Retina (tissue), 1 donor: ENCODE data around the gene CCZ1B.
"Not testable (repeated sequence)": the region's sequence is repeated elsewhere in the genome, so short reads cannot be mapped to it uniquely, and the experiment has no call there.

Source experiments
- DNase-seq: peaks from one replicate; pipeline ENCODE4 v3.0.0-alpha.2; 2016

CCZ1B gene

DNA sequence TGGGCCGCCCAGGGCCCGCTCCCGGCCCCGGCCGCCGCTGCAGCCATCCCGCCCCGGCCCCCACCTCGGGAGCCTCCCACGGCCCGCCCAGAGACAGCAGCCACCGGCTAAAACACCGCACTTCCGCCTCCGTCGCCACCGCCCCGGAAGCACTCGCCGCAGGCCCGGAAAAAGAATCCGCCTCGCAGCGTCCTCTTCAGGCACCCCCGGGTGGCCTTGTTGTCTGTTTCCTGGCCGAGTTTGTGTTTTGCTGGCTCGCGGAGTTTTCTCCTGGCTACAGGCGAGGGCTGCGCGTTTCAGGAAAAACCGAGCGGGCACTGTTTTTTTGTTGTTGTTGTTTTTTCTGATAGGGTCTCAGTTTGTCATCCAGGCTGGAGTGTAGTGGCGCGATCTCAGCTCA lies at the start of gene CCZ1B:
Gene CCZ1B, minus strand, starts transcription at position 125 of the 400 bp plus-strand sequence. Its CDS starts 78 bp downstream, at position 47.
- DNase-seq, result peak; percentile 80

DNA sequence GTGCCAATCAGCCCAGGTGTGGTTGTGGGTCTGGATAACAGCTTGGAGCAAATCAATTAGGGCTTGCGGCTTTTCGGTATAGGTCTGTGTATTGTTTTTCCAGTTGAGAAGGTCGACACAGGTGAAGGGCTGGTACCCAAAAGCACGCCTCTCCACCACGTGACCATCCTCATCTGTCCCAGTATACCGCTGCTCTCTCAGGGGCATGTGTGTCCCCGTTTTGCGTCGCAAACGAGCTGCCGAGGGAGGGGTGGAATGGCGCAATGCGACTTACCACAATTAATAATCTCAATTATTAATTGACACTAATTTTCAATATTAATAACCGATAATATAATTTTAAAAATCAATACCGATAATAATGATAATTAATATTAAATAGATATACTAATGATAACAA lies 48.9 kb upstream of the CCZ1B start:
- DNase-seq, result not testable (repeated sequence)

DNA sequence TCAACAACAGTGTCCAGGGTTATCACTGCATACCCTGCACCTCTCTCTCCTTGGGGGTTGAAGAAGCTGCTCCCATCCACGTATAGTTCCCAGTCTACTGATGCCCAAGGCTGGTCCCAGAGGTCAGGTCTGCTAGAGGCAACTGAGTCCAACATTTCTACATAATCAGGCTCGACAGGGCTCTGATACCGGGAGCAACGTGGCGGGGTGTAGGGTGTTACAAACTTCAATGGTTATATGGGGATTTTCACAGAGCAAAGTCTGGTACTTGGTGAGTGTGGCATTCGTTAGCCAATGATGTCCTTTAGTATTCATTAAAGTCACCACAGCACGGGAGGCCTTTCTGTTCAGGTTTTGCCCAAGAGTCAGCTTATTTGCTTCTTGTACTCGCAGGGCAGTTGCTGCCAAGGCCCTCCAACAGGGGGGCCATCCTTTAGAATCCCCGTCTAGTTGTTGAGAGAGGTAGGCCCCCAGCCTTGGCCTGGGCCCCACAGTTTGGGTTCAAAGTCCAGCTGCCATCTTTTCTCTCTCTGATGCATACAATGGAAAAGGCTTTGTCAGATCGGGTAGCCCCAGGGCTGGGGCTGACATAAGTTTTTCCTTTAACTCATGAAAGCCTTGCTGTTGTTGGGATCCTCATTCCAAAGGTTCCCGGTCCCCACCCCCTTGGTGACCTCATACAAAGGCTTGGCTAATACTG lies 46.3 kb upstream of the CCZ1B start:
- not testable (repeated sequence) for DNase-seq

DNA sequence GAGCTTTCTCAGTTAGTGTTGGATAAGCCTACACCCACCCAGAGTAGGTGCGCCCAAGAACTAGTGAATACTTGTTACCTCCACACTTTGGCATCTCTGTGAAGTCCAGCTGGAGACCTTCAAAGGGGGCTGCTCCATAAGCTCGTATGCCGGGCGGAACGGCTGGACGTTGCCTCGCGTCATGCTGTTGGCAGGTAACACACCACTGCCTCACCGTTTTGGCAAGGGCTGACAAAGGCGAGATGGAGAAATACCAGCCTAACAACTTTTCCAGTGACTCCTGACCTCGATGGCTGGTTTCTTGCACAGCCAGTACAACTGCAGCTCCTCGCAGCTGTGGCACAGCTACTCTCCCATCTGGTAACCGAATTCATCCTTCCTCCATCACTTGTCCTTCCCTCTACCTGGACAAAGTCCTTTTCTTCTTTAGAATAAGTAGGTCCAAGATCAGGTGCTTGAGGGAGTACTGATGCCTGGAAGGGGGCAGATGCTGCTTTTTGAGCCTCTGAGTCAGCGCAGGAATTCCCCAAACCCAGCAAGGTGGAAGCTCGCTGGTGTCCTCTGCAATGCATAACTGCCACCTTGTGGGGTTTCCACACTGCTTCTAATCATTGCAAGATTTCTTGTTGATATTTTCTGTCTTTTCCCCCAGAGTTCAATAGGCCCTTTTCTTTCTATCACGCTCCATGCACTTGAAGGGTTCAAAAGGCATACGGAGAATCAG lies 45.5 kb upstream of the CCZ1B start:
- DNase-seq, result not testable (repeated sequence)

DNA sequence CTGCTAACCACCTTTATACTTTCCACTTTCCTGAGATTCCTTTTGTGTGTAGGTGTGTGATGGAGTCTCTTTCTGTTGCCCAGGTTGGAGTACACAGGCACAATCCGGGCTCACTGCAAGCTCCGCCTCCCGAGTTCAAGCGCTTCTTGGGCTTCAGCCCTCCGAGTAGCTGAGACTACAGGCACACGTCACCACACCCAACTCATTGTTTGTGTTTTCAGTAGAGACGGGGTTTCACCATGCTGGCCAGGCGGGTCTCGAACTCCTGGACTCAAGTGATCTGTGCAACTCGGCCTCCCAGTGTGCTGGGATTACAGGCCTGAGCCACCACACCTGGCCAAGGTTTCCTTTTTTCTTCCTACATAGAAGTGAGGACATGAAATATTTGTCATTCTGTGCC lies 38.7 kb upstream of the CCZ1B start:
- DNase-seq, result not testable (repeated sequence)

DNA sequence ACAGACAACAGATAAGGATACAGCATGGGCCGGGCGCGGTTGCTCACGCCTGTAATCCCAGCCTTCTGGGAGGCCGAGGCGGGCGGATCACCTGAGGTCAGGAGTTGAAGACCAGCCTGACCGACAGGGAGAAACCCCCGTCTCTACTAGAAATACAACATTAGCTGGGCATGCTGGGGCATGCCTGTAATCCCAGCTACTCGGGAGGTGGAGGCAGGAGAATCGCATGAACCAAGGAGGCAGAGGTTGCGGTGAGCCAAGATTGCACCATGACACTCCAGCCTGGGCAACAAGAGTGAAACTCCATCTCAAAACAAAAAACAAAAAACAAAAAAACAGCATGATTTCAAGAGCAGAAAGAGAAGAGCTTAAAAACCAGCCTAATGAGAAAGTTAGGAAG lies 38.1 kb upstream of the CCZ1B start:
- DNase-seq, result not testable (repeated sequence)

DNA sequence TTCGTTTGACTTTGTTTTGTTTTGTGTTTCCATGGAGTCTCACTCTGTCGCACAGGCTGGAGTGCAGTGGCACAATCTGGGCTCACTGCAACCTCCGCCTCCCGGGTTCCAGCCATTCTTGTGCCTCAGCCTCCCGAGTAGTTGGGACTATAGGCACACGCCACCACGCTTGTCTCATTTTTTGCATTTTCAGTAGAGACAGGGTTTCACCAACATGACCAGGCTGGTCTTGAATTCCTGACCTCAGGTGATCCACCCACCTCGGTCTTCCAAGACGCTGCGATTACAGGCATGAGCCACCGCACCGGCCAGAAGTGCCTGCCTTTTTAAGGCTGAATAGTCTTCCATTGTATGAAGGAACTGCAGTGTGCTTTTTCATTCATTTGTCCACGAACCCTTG lies 36.8 kb upstream of the CCZ1B start:
- DNase-seq, result not testable (repeated sequence)

DNA sequence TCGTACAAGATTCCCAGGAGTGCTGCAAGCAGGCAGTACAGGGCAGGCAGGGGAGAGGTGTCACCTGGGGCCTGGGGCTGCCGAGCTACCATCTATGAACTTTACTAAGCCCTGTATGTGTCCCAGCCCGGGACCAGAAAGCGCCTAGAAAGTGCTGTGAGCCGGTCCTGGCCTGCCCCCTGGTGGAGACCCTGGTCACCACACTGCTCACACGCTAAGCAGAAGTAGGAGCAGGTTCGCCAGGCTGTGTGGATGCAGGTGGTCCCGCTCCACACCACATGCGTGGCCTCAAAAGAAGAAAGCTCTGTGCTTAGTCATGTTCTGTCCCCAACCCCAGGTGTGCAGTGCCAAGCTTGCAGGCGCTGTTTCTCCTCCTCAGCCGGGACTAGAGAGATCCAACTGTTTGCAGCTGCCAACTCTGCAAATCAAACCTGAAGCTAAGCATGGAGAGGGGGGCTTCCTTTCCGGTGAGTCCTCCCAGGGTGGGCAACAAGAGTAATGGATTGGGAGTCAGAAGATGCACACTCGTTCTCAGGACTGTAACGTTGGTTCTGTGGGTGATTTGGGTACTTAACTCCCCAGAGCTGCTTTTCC lies 31.7 kb upstream of the CCZ1B start:
- peak; percentile 81 for DNase-seq

DNA sequence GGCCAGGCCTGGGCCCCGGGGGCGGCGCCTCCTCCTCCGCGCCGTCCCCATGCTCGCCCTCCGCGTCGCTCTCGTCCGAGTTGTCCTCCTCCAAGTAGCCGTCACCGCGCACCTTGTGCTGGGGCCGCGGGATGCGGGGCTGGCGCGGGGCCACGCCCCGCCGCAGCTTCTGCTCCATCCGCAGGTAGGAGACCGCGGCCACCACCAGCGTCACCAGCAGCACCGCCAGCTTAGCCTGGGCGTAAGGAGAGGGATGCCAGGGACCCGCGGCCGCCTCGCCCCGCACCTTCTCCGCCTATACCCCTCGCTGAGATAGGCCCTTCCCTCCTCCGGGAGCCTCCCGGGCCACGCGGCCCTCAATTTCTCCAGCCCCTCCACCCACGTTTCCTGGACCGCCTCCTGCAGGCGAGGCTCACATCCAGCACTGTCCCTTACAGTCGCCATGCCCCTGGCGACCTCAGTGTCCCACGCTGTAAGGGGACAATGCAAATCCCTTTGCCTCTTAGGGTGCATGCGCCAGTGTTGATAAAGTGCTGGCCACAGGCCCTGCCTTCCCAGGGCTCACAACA lies 29.6 kb upstream of the CCZ1B start:
- DNase-seq, result peak; percentile 26

DNA sequence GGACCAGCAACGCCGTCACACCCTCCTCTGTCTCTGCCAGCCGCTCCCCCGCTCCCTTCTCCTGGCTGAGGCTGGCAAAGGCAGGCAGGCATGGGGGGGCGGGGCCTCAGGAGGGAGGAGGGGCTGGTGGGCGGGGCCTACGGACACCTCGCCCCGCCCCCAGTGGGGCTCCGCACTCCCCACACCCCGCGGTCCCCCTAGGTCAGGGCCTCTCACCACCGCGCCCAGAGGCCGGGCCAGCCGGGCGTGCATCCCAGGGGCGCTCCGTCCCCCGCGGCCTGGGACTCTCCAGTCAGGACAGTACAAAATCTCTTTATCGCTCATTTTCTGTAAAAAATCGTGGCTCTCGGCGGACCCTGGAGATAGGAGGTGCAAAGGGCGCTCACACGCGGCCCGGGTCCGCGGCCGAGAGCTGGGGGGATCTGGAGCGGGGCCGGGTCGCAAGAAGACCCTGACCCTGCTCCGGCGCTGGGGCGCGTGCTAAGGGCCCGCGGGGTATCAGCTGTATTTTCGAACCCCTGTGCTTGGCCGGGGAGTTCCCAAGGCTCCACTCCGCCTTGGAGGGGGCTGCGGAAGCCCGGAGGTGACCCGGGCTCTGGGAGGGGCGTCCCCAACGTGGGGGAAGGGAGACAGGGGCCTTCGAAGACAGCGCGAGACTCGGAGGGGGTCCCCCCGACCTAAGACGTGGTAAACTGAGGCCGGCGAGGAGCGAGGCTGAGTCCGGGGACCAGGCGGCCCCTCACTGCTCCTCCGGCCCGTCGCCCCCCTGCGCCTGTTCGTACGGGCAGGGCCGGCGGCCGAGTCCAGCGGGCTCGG lies 28.9 kb upstream of the CCZ1B start:
- peak; percentile 59 for DNase-seq

DNA sequence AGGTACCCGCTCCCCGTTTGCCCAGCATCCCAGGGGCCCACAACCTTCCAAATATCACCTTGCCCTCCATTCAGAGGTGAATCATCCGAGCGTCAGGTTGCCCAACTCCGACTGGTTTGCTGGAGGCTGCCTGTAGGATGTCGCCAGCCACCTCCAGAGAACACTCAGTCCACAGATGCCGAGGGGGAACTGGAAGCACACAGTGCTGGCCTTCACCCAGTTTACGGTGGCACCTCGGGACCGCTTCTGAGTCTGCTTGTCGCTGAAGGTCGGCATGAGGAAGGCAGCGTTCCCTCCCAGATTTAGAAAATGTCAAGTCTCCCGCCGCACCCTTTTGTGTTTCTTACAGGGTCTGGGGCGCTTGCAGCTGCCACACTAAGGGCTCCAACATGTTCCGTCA lies 27.6 kb upstream of the CCZ1B start:
- not testable (repeated sequence) for DNase-seq

DNA sequence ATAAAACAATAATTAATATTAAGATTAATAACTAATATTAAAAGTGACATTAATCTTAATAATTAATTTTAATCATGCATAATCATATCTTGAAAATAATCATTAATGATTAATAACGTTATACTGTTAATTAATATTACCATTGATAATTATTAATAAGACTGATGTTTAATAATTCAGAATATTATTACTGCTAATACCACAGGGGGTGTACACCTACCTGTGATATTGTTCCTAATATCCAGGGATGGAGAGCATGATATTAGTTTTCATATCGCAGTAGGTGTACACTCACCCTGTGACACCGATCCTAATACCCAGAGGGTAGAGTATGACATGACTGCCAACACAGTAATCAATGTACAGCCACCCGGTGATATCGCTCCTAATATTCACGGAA lies 23.1 kb upstream of the CCZ1B start:
- not testable (repeated sequence) for DNase-seq

DNA sequence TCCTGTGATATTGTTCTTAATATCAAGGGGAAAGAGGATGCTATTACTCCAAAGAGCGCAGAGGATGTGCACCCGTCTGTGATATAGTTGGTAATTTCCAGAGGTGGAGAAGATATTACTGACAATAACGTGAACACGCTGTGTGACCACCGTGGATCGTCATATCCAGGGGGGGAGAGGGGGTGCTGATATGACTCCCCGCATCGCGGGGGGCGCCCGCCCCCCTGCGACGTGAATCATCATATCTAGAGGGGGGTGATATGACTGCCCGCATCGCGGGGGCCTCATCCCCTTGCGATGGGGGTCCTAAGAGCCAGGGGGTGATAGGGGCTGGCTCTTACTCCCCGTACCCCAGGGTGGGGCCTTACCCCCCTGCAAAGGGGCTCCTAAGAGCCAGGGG lies 21.7 kb upstream of the CCZ1B start:
- not testable (repeated sequence) for DNase-seq

DNA sequence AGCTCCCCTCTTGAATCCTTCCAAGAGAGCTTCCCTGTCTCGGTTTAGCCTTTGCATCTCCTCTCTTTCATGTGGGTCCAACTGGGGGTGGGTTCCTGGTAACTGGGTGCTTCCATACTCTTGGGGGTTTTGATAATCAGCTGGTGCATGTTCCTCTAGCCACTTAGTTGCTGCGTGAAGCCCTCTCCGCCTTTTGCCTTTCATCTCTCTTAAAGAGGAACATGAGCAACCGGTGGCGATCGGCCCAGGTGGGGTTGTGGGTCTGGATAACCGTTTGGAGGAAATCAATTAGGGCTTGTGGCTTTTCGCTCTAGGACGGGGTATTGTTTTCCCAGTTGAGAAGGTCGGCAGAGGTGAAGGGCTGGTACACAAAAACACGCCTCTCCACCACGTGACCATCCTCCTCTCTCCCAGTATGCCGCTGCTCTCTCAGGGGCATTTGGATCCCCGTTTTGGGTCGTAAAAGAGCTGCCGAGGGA lies 19.9 kb upstream of the CCZ1B start:
- DNase-seq, result not testable (repeated sequence)

DNA sequence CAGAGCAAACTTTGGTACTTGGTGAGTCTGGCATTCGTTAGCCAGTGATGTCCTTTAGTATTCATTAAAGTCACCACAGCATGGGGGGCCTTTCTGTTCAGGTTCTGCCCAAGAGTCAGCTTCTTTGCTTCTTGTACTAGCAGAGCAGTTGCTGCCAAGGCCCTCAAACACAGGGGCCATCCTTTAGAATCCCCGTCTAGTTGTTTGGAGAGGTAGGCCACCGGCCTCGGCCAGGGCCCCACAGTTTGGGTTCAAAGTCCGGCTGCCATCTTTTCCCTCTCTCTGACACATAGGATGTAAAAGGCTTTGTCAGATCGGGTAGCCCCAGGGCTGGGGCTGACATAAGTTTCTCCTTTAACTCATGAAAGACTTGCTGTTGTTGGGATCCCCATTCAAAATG lies 17.6 kb upstream of the CCZ1B start:
- not testable (repeated sequence) for DNase-seq

DNA sequence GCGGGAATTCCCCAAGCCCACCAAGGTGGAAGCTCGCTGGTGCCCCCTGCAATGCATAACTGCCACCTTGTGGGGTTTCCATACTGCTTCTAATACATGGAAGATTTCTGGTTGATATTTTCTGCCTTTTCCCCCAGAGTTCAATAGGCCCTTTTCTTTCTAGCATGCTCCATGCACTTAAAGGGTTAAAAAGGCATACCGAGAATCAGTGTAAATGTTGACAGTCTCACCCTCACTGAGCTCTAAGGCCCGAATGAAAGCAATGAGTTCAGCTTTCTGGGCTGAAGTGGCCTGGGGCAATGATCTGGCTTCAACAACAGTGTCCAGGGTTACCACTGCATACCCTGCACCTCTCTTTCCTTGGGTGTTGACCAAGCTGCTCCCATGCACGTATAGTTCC lies 17.0 kb upstream of the CCZ1B start:
- DNase-seq, result not testable (repeated sequence)

DNA sequence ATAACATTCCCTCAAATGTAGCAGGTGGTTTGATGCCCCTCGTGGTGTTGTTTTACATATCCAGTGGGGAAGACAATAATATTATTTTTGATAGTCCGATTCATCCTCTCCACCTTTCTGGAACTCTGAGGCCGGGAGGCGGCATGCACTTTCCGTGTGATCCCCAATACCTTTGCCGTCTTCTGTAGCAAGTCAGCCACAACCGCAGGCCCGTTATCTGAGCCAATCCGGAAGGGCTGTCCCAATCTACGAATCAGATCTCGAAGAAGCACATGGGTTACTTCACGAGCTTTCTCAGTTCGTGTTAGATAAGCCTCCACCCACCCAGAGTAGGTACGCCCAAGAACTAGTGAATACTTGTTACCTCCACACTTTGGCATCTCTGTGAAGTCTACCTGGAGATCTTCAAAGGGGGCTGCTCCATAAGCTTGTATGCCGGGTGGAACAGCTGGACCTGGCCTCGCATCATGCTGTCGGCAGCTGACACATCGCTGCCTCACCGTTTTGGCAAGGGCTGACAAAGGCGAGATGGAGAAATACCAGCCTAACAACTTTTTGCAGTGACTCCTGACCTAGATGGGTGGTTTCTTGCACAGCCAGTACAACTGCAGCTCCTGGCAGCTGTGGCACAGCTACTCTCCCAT lies 16.3 kb upstream of the CCZ1B start:
- DNase-seq, result not testable (repeated sequence)

DNA sequence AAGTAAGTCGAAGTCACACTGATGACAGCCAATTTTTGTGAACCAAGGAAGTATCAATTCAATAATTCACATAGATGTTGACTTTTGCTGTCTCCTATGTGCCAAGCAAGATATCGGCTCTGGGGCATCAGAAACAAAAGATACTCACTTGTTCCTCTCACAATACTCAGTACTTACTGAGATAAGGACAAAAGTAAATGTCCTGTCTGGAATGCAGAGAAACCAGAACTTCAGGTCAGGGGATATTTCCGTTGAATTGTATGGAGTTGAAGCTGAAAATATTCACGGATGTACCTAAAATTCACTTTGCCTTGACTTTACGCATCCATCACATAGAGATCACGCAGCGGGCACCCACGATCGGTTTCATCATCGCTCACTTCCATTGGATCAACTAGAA lies 11.0 kb upstream of the CCZ1B start:
- DNase-seq, result not testable (repeated sequence)

DNA sequence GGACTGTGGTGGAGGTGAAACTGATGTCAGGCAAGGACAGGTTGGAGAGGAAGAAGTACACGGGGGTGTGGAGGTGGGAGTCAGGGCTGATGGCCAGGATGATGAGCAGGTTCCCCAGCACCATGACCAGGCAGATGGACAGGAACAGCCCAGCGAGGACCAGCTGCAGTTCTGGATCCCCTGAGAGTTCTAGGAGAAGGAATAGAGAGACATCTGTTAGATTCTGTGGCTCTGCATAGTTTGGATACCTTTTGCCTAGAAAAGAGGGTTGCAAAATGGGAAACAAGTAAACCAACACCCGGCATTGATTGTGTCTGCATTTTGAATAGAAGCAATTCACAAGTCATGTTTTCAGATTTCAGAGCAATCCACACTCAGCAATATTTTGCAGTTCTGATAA lies 9.4 kb upstream of the CCZ1B start:
- not testable (repeated sequence) for DNase-seq

DNA sequence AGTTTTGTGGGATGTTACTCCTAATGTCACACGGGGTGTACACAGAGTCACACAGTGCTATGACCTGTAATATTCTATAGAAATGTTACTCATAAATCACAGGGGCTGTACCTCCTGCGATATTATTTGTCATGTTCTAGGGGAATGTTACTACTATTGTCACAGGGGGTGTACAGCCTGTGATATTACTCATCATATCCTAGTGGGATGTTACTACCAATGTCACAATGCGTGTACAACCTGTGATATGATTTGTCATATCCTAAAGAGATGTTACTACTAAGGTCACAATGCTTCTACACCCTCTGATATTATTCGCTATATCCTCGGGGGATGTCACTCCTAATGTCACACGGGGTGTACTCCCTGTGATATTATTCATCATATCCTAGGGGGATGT lies 7.6 kb upstream of the CCZ1B start:
- no peak for DNase-seq

DNA sequence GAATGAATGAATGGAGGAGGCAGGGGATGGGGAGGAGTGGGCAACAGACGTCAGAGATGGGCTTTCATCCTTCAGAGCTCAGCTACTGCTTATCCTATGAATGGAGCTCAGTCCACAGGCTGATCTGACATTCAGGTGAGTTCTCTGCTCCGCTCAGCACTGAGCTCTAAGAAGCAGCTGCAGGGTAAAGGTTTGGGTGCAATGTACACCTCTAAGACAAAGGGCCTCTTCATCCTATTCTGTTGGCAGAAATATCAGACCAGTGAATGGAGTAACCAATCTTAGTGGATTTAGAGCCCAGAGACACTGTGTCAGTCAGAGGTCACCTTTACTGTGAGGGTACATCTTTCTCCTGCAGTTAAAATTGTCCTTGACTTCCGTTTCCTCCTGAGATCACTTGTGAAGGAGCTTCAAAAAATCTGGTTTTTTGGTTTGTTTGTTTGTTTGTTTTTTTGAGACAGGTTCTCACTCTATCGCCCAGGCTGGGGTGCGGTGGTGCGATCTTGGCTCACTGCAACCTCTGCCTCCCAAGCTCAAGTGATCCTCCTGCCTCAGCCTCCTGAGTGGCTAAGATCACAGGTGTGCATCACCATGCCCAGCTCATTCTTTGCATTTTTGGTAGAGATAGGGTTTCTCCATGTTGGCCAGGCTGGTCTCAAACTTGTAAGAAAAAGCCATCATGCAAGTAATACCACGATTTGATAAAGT lies 5.1 kb upstream of the CCZ1B start:
- DNase-seq, result no peak
